ENCODE measurements around the gene LURAP1L.

The LURAP1L gene

GRCh38 chr9:12777121-12778022 is 2.6 kb downstream of the LURAP1L start:
- peak; percentile 78 for FAIRE-seq

- FAIRE-seq, result peak; percentile 80
Observed at GRCh38 chr9:12778389-12778788, 3.6 kb downstream of the LURAP1L start.

GRCh38 chr9:12781226-12781733 is 6.5 kb downstream of the LURAP1L start:
- peak; percentile 11 for FAIRE-seq

- FAIRE-seq, result no peak
Observed at GRCh38 chr9:12783767-12784460, 9.1 kb downstream of the LURAP1L start.

GRCh38 chr9:12784461-12785259 is 9.8 kb downstream of the LURAP1L start:
- peak; percentile 67 for FAIRE-seq

- peak; percentile 49 for FAIRE-seq
Observed at GRCh38 chr9:12785260-12785770, 10.5 kb downstream of the LURAP1L start.

GRCh38 chr9:12785941-12786340 is 11.1 kb downstream of the LURAP1L start:
- FAIRE-seq, result peak; percentile 83

- peak; percentile 77 for FAIRE-seq
Observed at GRCh38 chr9:12790001-12790400, 15.2 kb downstream of the LURAP1L start.

GRCh38 chr9:12790883-12791282 is 16.1 kb downstream of the LURAP1L start:
- FAIRE-seq, result no peak

- FAIRE-seq, result no peak
Observed at GRCh38 chr9:12794101-12794799, 19.4 kb downstream of the LURAP1L start.

GRCh38 chr9:12796601-12797000 is 21.8 kb downstream of the LURAP1L start:
- no peak for FAIRE-seq

GRCh38 chr9:12797037-12797436 is 22.2 kb downstream of the LURAP1L start:
- FAIRE-seq, result no peak

- no peak for FAIRE-seq
Observed at GRCh38 chr9:12798066-12798770, 23.4 kb downstream of the LURAP1L start.

- FAIRE-seq, result no peak
Observed at GRCh38 chr9:12801187-12801586, 26.4 kb downstream of the LURAP1L start.

GRCh38 chr9:12801663-12802062 is 26.8 kb downstream of the LURAP1L start:
- FAIRE-seq, result no peak

GRCh38 chr9:12802093-12802492 is 27.3 kb downstream of the LURAP1L start:
- no peak for FAIRE-seq

GRCh38 chr9:12808569-12808968 is 33.7 kb downstream of the LURAP1L start:
- FAIRE-seq, result no peak

- no peak for FAIRE-seq
Observed at GRCh38 chr9:12809720-12810119, 34.9 kb downstream of the LURAP1L start.

- no peak for FAIRE-seq
Observed at GRCh38 chr9:12811935-12812334, 37.1 kb downstream of the LURAP1L start.

- peak; percentile 95 for FAIRE-seq
Observed at GRCh38 chr9:12812710-12813109, 37.9 kb downstream of the LURAP1L start.

- no peak for FAIRE-seq
Observed at GRCh38 chr9:12813533-12813932, 38.7 kb downstream of the LURAP1L start.
